GM06990 (cell line): ENCODE measurements around the gene DOCK1.

Source experiments
- DNase-seq: peaks from one replicate; pipeline ENCODE4 v3.0.0-alpha.2; 2011; ENCODE audit not compliant: insufficient read length; ENCODE audit errors: extremely low read depth
- H3K27me3 ChIP-seq: replicated peaks from 2 replicates; pipeline ENCODE4 v1.6.0; 2011; ENCODE audit warnings: low read length; ENCODE audit not compliant: control insufficient read depth, insufficient read depth
- H3K36me3 ChIP-seq: 2 replicates; pipeline ENCODE4 v1.5.1; 2011; ENCODE audit warnings: low read length; ENCODE audit not compliant: control insufficient read depth, insufficient read depth
- H3K4me3 ChIP-seq: replicated peaks from 2 replicates; pipeline ENCODE4 v1.5.1; 2011; ENCODE audit warnings: low read depth, mild to moderate bottlenecking, control low read depth, low read length
- TF ChIP-seq, protein P1 (sequence below): IDR thresholded peaks from 2 replicates; pipeline ENCODE4 v1.5.1; 2011; ENCODE audit warnings: low read length, control low read depth, mild to moderate bottlenecking, inconsistent platforms; ENCODE audit not compliant: insufficient read depth, poor library complexity, severe bottlenecking

DOCK1 gene

DNA sequence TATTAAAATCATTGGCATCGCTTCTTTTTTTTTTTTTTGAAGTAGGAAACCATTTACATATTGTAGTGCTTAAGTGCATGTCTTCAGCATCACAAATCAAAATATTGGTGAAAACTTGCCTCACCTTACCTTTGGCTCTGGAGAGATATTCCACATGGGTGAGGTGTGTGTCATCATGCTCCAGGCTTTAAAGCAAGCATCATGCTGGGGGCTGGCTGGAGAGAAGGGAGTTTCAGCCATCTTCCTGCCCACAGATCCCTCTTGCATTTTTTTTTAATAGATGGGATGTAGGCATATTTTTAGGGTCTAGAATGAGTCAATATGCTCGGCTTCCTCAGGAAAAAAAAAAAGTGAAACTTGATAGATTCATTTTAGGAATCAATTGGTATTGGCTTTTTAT, 293.5 kb downstream of the DOCK1 start:
- TF ChIP-seq, protein P1, sequence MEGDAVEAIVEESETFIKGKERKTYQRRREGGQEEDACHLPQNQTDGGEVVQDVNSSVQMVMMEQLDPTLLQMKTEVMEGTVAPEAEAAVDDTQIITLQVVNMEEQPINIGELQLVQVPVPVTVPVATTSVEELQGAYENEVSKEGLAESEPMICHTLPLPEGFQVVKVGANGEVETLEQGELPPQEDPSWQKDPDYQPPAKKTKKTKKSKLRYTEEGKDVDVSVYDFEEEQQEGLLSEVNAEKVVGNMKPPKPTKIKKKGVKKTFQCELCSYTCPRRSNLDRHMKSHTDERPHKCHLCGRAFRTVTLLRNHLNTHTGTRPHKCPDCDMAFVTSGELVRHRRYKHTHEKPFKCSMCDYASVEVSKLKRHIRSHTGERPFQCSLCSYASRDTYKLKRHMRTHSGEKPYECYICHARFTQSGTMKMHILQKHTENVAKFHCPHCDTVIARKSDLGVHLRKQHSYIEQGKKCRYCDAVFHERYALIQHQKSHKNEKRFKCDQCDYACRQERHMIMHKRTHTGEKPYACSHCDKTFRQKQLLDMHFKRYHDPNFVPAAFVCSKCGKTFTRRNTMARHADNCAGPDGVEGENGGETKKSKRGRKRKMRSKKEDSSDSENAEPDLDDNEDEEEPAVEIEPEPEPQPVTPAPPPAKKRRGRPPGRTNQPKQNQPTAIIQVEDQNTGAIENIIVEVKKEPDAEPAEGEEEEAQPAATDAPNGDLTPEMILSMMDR: no peak
- no peaks in the 10 kb centered on the region for H3K27me3 ChIP-seq
- no peak overlapping the region for H3K4me3 ChIP-seq
- no peaks in the 10 kb centered on the region for H3K36me3 ChIP-seq
- DNase-seq: no peak

DNA sequence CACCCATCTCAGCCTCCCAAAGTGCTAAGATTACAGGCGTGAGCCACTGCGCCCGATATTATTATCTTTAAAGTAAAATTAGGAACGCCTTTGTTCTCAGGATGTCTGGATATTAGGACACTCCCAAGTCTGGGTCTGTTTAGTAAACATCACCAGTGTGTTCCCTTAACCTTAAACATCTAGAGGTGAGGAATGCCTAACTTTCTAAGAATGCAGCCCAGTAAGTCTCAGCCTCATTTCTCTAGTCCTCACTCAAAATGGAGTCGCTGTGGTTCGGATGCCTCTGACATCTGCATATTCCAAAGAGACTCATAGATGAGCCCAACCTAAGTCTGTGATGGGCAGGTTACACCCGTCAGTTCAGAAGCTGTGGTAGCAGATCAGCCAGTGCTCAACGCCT, 295.4 kb downstream of the DOCK1 start:
- TF ChIP-seq, protein P1: no peak
- Histone ChIP-seq H3K36me3 (no peaks in the 10 kb centered on the region), H3K4me3 (no peak overlapping the region), H3K27me3 (no peaks in the 10 kb centered on the region)
- no peak for DNase-seq

DNA sequence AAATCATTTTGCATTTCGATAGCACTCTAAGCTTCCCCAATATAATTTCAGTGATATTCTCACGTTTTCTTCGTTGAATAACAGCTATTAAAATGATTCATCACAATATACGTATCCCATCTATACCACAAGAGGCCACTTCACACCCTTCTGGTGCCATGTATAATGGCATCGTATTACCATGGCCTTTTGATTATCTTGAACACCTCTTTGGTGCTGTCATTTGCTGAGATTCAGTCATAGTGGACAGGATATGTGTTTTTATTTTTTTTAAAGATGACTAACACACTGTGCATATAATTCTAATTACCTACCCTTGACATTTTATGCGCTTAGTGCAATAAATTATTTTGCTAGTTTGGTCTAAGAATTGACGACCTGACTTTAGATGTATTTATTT, 297.8 kb downstream of the DOCK1 start:
- no peak for DNase-seq
- TF ChIP-seq, protein P1: no peak
- Histone ChIP-seq H3K27me3 (no peaks in the 10 kb centered on the region), H3K36me3 (no peaks in the 10 kb centered on the region), H3K4me3 (no peak overlapping the region)

DNA sequence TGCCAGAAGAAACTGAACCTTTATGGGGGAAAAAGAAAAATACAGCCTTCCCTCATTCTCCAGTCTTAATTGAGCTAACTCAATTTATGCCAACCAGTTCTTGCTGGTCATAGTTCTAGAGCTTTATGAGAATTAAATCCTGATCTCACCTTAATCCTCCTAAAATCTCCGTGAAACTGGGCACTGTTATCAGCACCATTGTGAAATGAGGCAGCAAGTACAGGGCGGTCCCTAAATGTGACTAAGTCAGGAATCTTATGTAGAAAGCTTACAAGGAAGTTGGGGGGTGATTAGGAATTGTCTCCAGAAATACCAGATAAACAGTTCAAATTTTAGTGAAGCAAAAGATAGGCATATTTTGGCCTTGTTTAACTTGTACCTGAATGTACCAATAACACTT, 301.9 kb downstream of the DOCK1 start:
- no peaks in the 10 kb centered on the region for H3K36me3 ChIP-seq
- TF ChIP-seq, protein P1: no peak
- no peak for DNase-seq
- H3K4me3 ChIP-seq: no peak overlapping the region
- H3K27me3 ChIP-seq: no peaks in the 10 kb centered on the region

DNA sequence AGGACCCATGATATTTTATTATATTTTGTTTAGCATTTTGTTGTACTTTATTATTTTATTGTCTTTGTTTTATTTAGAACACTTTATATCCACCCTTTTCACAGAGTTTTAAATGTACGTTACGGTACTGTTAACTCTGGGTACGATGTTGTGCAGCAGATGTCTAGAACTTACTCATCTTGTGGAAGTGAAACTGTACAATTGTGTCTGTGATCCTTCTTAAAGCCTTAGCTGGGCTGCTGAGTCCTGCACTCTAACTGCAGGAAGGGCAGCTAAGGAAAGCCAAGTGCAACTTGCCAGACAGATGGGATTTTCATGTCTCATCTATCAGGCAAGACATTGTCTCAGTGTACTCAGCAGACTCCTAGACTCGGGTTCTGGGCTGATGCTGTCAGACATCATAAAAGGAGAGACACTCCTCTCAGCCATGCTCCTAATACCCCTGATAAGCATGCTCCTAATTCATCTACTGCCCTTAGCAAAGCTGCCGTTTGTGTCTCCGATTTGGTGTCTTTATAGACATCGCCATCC, 305.8 kb downstream of the DOCK1 start:
- Histone ChIP-seq H3K4me3 (no peak overlapping the region), H3K27me3 (no peaks in the 10 kb centered on the region)

More for the DNA sequence above, 305.8 kb downstream of the DOCK1 start:
- no peaks in the 10 kb centered on the region for H3K36me3 ChIP-seq
- TF ChIP-seq, protein P1: no peak
- DNase-seq: no peak
